ENCODE measurements around the gene TMBIM4.

Gene TMBIM4

DNA sequence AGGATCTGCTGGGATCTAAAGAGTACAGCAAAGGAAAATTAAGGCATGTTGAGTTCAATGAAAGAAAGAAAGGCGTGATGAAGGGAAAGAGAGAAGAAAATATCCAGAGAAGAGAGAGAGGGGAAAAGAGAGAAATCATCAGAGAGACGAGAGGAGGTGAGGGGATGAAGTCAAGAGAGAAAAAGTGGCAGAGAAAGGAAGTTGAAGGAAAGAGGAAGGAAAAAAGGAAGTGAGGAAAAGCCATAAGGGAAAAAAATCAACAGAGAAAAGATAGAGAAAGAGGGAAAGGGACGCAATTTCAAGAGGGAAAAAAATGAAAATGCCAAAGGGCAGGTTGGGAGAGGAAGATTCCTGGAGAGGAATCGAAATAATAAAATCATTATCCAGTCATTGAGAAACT is 79.6 kb downstream of the TMBIM4 start:
- DNase-seq (ENCODE audit: low read depth), result no peak

- DNase-seq (ENCODE audit: low read depth), result no peak
These were observed 82.3 kb downstream of the TMBIM4 start for GRCh38 chr12:66087365-66087943.

DNA sequence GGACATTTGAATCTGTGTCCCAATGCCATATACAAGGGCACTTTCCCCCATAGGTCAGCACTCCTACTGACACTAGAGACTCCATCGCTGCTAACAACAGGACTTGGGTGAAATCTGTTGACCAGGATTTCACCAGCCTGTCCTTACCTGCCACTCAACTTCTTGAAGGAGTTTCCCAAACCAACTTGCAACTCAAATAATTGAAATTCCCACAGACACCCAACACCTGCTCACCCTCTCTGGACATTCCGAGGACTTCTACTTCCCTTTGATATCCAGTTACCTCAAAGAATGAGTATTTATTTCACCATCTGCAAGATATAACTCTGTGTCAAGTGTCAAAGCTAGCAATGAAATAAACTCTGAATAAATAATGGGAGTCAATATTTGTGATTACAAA is 83.8 kb downstream of the TMBIM4 start:
- no peak for DNase-seq (ENCODE audit: low read depth)

All from stimulated activated CD8-positive, alpha-beta memory T cell treated with anti-CD3 and anti-CD28 coated beads, Interleukin-12 subunit alpha, Interleukin-12 subunit beta, amount 100 ng/mL, for 4 hours (primary cell).